GM12892 (cell line): ENCODE measurements around the gene SPEM2.

Experiments
- POLR2A ChIP-seq: IDR thresholded peaks from 2 replicates; pipeline ENCODE4 v1.6.1; 2011; ENCODE audit warnings: low read depth, low read length, control low read depth
- POLR2AphosphoS5 ChIP-seq: IDR thresholded peaks from 2 replicates; pipeline ENCODE4 v1.6.1; 2011; ENCODE audit warnings: low read depth, low read length, control low read depth

GRCh38 chr17:7410634-7411426 is 14.6 kb upstream of the SPEM2 start:
- TF ChIP-seq POLR2A, result no peak
- no peak for TF ChIP-seq POLR2AphosphoS5
